DOHH2 (cell line): ENCODE results near the gene TNS1.

Source experiments
- H3F3A ChIP-seq: fragments of 200-600 bp; sonication (generic), shearing (Covaris generic); 2 replicates; pipeline ENCODE4 v1.6.0; 2016; ENCODE audit warnings: antibody characterized with exemption, mild to moderate bottlenecking; ENCODE audit not compliant: control insufficient read depth, insufficient read depth
- H3K27ac ChIP-seq: fragments of 200-600 bp; sonication (generic); 2 replicates; pipeline ENCODE4 v1.5.1; 2014; ENCODE audit warnings: low read depth, mild to moderate bottlenecking, low read length, moderate library complexity
- H3K27me3 ChIP-seq: fragments of 200-600 bp; sonication (generic); 2 replicates; pipeline ENCODE4 v1.6.1; 2014; ENCODE audit warnings: mild to moderate bottlenecking, low read length, mixed read lengths; ENCODE audit not compliant: control insufficient read depth
- H3K36me3 ChIP-seq: fragments of 200-600 bp; sonication (generic); 2 replicates; pipeline ENCODE4 v1.6.1; 2014; ENCODE audit warnings: mild to moderate bottlenecking, low read length, moderate library complexity, mixed read lengths; ENCODE audit not compliant: control insufficient read depth
- H3K4me1 ChIP-seq: fragments of 200-600 bp; sonication (generic); 2 replicates; pipeline ENCODE4 v1.6.1; 2014; ENCODE audit warnings: mild to moderate bottlenecking, low read length, mixed read lengths; ENCODE audit not compliant: control insufficient read depth
- H3K4me2 ChIP-seq: fragments of 200-600 bp; sonication (generic); 2 replicates; pipeline ENCODE4 v1.6.0; 2014; ENCODE audit warnings: mild to moderate bottlenecking, low read length, moderate library complexity
- H3K4me3 ChIP-seq: fragments of 200-600 bp; sonication (generic); 2 replicates; pipeline ENCODE4 v1.5.1; 2014; ENCODE audit warnings: mild to moderate bottlenecking, low read length, mixed read lengths
- H3K79me2 ChIP-seq: fragments of 200-600 bp; sonication (generic); 2 replicates; pipeline ENCODE4 v1.6.1; 2014; ENCODE audit warnings: mild to moderate bottlenecking, low read length, mixed read lengths; ENCODE audit not compliant: control insufficient read depth
- H3K9me2 ChIP-seq: fragments of 200-600 bp; sonication (generic); replicated peaks from 2 replicates; pipeline ENCODE4 v1.6.1; 2014; ENCODE audit warnings: mild to moderate bottlenecking, low read length, mixed read lengths; ENCODE audit not compliant: control insufficient read depth
- H3K9me3 ChIP-seq: fragments of 200-600 bp; sonication (generic); 2 replicates; pipeline ENCODE4 v1.6.1; 2014; ENCODE audit warnings: antibody characterized with exemption, low read length, mixed read lengths; ENCODE audit not compliant: control insufficient read depth, insufficient read depth
- H4K20me1 ChIP-seq: fragments of 200-600 bp; sonication (generic); 2 replicates; pipeline ENCODE4 v1.6.0; 2014; ENCODE audit warnings: low read depth, mild to moderate bottlenecking, antibody characterized with exemption, low read length, moderate library complexity; ENCODE audit not compliant: control insufficient read depth, insufficient read depth
- CTCF ChIP-seq: fragments of 200-600 bp; sonication (generic); IDR thresholded peaks from one replicate; pipeline ENCODE4 v1.5.1; 2014; ENCODE audit warnings: antibody characterized with exemption, mild to moderate bottlenecking, low read depth, low read length; ENCODE audit not compliant: poor library complexity, severe bottlenecking
- EZH2phosphoT487 ChIP-seq: fragments of 200-600 bp; sonication (generic); IDR thresholded peaks from 2 replicates; pipeline ENCODE4 v1.6.1; 2017; ENCODE audit warnings: borderline replicate concordance, mild to moderate bottlenecking, antibody characterized with exemption, low read length, moderate library complexity, mixed read lengths

TNS1 gene

GRCh38 chr2:217904614-217904965, 98.2 kb downstream of the TNS1 start:
- Histone ChIP-seq H3K27me3 (peaks cover 15% of the 10 kb centered on the region), H3K79me2 (no peaks in the 10 kb centered on the region), H3F3A (no peaks in the 10 kb centered on the region), H3K4me3 (no peak overlapping the region), H3K4me1 (peaks cover 13% of the 10 kb centered on the region; the same call in 1 of the 2 replicates), H3K36me3 (no peaks in the 10 kb centered on the region), H3K4me2 (no peak overlapping the region), H3K9me2 (no peaks in the 10 kb centered on the region), H3K9me3 (no peaks in the 10 kb centered on the region), H3K27ac (no peak overlapping the region), H4K20me1 (no peaks in the 10 kb centered on the region)
- TF ChIP-seq EZH2phosphoT487 = no peak
- TF ChIP-seq CTCF = no peak

DNA sequence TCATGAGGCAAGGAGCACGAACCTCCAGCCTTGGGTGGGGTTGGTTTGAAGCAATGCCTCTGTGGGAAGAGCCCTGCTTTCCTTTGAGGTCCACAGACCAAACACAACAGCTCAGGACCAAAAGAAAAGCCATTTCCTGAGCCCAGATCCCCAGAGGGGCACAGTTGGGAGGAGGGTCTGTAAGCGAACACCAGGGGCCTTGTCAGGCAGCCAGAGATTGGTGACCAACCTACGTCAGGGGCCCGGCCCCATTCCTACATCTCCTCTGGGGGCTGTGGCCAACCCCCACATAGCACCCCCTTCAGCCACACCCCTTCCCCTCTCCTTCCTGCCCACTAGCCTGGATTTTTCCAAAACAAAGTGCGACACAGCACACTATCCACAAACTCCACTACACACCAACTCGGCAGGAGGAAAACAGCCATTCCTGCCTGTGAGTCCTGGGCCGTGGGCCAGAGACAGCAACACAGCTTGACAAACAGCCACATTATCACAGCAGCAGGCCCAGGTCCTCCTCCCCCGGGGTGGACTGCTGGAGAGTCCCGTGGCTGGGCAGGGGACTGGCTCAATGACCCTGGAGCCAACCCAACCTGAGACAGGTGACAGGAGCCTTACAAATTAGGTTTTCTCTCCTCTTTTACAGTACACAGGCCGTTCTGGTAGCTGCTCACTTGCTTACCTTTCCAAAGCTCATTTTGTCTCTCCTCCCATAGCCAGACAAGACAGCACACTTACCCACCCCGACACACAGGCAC, 98.8 kb downstream of the TNS1 start:
- Histone ChIP-seq H3K9me2 (no peaks in the 10 kb centered on the region), H4K20me1 (no peaks in the 10 kb centered on the region), H3K4me3 (no peak overlapping the region), H3K36me3 (no peaks in the 10 kb centered on the region), H3K9me3 (no peaks in the 10 kb centered on the region), H3K4me2 (no peak overlapping the region), H3K79me2 (no peaks in the 10 kb centered on the region), H3F3A (no peaks in the 10 kb centered on the region), H3K27ac (no peak overlapping the region), H3K27me3 (peaks cover 15% of the 10 kb centered on the region), H3K4me1 (peaks cover 13% of the 10 kb centered on the region; the same call in 1 of the 2 replicates)
- TF ChIP-seq EZH2phosphoT487 (no peak), CTCF (no peak)

- H3K4me3 ChIP-seq = no peak overlapping the region
- peaks cover 13% of the 10 kb centered on the region; the same call in 1 of the 2 replicates for H3K4me1 ChIP-seq
- no peaks in the 10 kb centered on the region for H3K36me3 ChIP-seq
- H4K20me1 ChIP-seq = no peaks in the 10 kb centered on the region
- H3K27me3 ChIP-seq = peaks cover 15% of the 10 kb centered on the region
- no peak for TF ChIP-seq EZH2phosphoT487
- TF ChIP-seq CTCF = no peak
- H3K27ac ChIP-seq = no peak overlapping the region
- H3K4me2 ChIP-seq = no peak overlapping the region
- H3F3A ChIP-seq = no peaks in the 10 kb centered on the region
- H3K9me3 ChIP-seq = no peaks in the 10 kb centered on the region
- no peaks in the 10 kb centered on the region for H3K79me2 ChIP-seq
- no peaks in the 10 kb centered on the region for H3K9me2 ChIP-seq
Observed at GRCh38 chr2:217903142-217903858, 99.5 kb downstream of the TNS1 start.
